Gastrocnemius medialis (tissue), 4 donors: ENCODE measurements around the gene FAM168A.

Source experiments
- POLR2A ChIP-seq, 2 donors: fragments of 450-650 bp; IDR thresholded peaks; one replicate each; pipeline ENCODE4 v1.6.1; 2017; ENCODE audit warnings: antibody characterized with exemption in 2 of 2, mild to moderate bottlenecking in 2 of 2, moderate library complexity in 2 of 2
- TF ChIP-seq, protein P1 (sequence below), 5 experiments: fragments of 450-650 bp in 3 of 5; fragments of 200-600 bp in 2 of 5; sonication (generic) in 2 of 5; IDR thresholded peaks in 4 of 5; conservative IDR thresholded peaks in 1 of 5; 1 replicate in 4 of 5; 2 replicates in 1 of 5; pipeline ENCODE4 v1.5.1; 2016 to 2019; ENCODE audit warnings: antibody characterized with exemption in 5 of 5, mild to moderate bottlenecking in 3 of 5, moderate library complexity in 3 of 5

DNA sequence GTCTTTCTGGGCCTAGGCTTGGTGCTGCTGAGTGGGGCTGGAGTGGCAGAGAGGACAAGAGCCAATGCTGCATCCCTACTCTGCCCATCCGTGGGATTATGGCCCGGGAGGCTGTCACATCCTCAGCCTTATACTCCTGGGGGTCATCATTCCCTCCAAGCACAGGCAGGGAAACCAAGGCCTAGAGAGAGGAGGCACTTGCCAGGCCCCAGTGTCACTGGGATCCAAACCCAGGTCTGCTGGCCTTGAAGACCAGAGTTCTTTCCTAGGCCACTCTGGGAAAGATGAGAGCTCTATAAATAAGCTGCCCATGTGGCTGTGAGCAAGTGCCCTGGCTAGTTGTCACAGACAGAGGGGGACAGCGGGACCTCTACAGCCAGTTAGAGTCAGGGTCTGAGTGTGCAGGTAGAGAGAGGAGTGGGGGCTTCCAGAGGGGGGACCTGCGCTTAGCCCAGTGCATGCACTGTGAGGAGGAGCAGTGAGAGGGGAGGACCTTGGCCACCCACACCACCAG lies 217.0 kb downstream of the FAM168A start:
- TF ChIP-seq, protein P1, sequence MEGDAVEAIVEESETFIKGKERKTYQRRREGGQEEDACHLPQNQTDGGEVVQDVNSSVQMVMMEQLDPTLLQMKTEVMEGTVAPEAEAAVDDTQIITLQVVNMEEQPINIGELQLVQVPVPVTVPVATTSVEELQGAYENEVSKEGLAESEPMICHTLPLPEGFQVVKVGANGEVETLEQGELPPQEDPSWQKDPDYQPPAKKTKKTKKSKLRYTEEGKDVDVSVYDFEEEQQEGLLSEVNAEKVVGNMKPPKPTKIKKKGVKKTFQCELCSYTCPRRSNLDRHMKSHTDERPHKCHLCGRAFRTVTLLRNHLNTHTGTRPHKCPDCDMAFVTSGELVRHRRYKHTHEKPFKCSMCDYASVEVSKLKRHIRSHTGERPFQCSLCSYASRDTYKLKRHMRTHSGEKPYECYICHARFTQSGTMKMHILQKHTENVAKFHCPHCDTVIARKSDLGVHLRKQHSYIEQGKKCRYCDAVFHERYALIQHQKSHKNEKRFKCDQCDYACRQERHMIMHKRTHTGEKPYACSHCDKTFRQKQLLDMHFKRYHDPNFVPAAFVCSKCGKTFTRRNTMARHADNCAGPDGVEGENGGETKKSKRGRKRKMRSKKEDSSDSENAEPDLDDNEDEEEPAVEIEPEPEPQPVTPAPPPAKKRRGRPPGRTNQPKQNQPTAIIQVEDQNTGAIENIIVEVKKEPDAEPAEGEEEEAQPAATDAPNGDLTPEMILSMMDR (IDR thresholded peaks at IDR 0.05 in 4 of 5, conservative IDR thresholded peaks at IDR 0.05 in 1 of 5): peak in 3 of 5 experiments; percentile 6 to 22 (median 16)
- peak; percentile 56 to 73 for TF ChIP-seq POLR2A (IDR thresholded peaks at IDR 0.05)
